Panc1 (cell line): Measurements from ENCODE around the gene GABRB1. TPM values are rescaled to one million over a fixed set of nuclear protein-coding genes. Genes with fewer than 3 reads are reported as not detected.
A peak's percentile ranks its signal among the peaks of the same experiment; 100 is the strongest.

ENCODE experiments used
- ATAC-seq: fragments of 200-7000 bp; cut with Tn5 transposase; 2 replicates; pipeline ENCODE4 v1.9.1; 2020; ENCODE audit warnings: mild to moderate bottlenecking, moderate library complexity
- Bru-seq: library from RNA; stranded (reverse); fragments of 400-500 nt; gene quantifications from one replicate; lab custom pipeline; 2021; lab: Mats Ljungman, UMichigan
- BruChase-seq, 2 experiments: library from RNA; stranded (reverse); fragments of 400-500 nt; gene quantifications; one replicate each; lab custom pipeline; 2021; lab: Mats Ljungman, UMichigan
- BruUV-seq: library from RNA; stranded (reverse); fragments of 400-500 nt; replicated peaks from 2 replicates; lab custom pipeline; 2021; lab: Mats Ljungman, UMichigan
- CTCF ChIA-PET: fragments of 300-600 bp; sonication (Branson Sonifier 250); formaldehyde crosslinking; loops from one replicate; lab custom pipeline; 2022; ENCODE audit warnings: antibody characterized with exemption; lab: Charles Lee
- POLR2A ChIA-PET: fragments of 300-600 bp; sonication (Branson Sonifier 250); formaldehyde crosslinking; loops from one replicate; lab custom pipeline; 2022; ENCODE audit warnings: antibody characterized with exemption; lab: Charles Lee
- DNase-seq: peaks from one replicate; pipeline ENCODE4 v3.0.0-alpha.2; 2010; ENCODE audit warnings: low read depth, low spot score
- H3K27ac ChIP-seq: 2 replicates; pipeline ENCODE4 v1.5.1; 2011; ENCODE audit warnings: mild to moderate bottlenecking, low read length, inconsistent platforms
- H3K27me3 ChIP-seq: fragments of 200-500 bp; sonication (Bioruptor generic); 2 replicates; pipeline ENCODE4 v1.6.0; 2014; ENCODE audit warnings: low read length, inconsistent platforms; ENCODE audit not compliant: control insufficient read depth, insufficient read depth
- H3K36me3 ChIP-seq: fragments of 200-500 bp; sonication (Bioruptor generic); 2 replicates; pipeline ENCODE4 v1.5.1; 2014; ENCODE audit warnings: inconsistent platforms, mild to moderate bottlenecking, low read length, moderate library complexity; ENCODE audit not compliant: control insufficient read depth, insufficient read depth
- H3K4me1 ChIP-seq: 2 replicates; pipeline ENCODE4 v1.5.1; 2011; ENCODE audit warnings: inconsistent platforms, mild to moderate bottlenecking, low read length, moderate library complexity; ENCODE audit not compliant: control insufficient read depth, insufficient read depth
- H3K4me3 ChIP-seq, 2 experiments: 2 replicates each; pipeline ENCODE4 v1.5.1; 2011 to 2012; ENCODE audit warnings: low read depth in 2 of 2, low read length in 2 of 2, mild to moderate bottlenecking in 2 of 2, inconsistent platforms in 1 of 2, moderate library complexity in 1 of 2
- H3K9me3 ChIP-seq: fragments of 200-500 bp; sonication (Bioruptor generic); 2 replicates; pipeline ENCODE4 v1.5.1; 2014; ENCODE audit warnings: low read depth, mild to moderate bottlenecking, inconsistent platforms, low read length, moderate library complexity; ENCODE audit not compliant: control insufficient read depth, insufficient read depth
- POLR2AphosphoS5 ChIP-seq: IDR thresholded peaks from 2 replicates; pipeline ENCODE4 v1.6.1; 2012; ENCODE audit warnings: mild to moderate bottlenecking, low read depth, low read length, moderate library complexity
- SIN3A ChIP-seq: IDR thresholded peaks from 2 replicates; pipeline ENCODE4 v1.6.1; 2012; ENCODE audit warnings: low read depth, mild to moderate bottlenecking, low read length, moderate library complexity, borderline replicate concordance; ENCODE audit not compliant: insufficient read depth
- TCF7L2 ChIP-seq: IDR thresholded peaks from 2 replicates; pipeline ENCODE4 v1.6.1; 2011; ENCODE audit warnings: mild to moderate bottlenecking, low read depth, low read length, inconsistent platforms
- in situ Hi-C: cut with HindIII; loops from 2 replicates; pipeline ENCODE4 v1.10.0; 2016; ENCODE audit warnings: low sequenced_read_pairs, low pct_unique_long_range_greater_than_20kb
- intact Hi-C: fragments of 100-400 bp; cut with micrococcal nuclease; formaldehyde crosslinking; loops from one replicate; pipeline ENCODE4 v1.10.0; 2022; ENCODE audit not compliant: unreplicated experiment
- long read RNA-seq: library from polyadenylated mRNA; unstranded; transcript quantifications from one replicate; pipeline ENCODE4 v2.0.0, GENCODE V29; 2021; ENCODE audit not compliant: unreplicated experiment
- polyA plus RNA-seq: library from polyadenylated mRNA; unstranded; fragments of >200 nt; gene quantifications from one replicate; pipeline ENCODE4 v1.2.1, GENCODE V29; 2012; ENCODE audit warnings: missing spikeins; ENCODE audit not compliant: insufficient read length
- total RNA-seq: library from RNA; stranded (reverse); gene quantifications from one replicate; pipeline ENCODE4 v1.2.1, GENCODE V29; 2021; ENCODE audit not compliant: unreplicated experiment
- TF ChIP-seq, protein P1 (sequence below), 2 experiments: IDR thresholded peaks; 2 replicates each; pipeline ENCODE4 v1.6.1; 2011 to 2012; ENCODE audit warnings: low read depth in 2 of 2, control low read depth in 1 of 2, low read length in 1 of 2, mild to moderate bottlenecking in 1 of 2, moderate library complexity in 1 of 2; ENCODE audit not compliant: insufficient read depth in 1 of 2
- TF ChIP-seq, protein P2 (sequence below): fragments of 450-650 bp; IDR thresholded peaks from 2 replicates; pipeline ENCODE4 v1.5.1; 2017; ENCODE audit warnings: mild to moderate bottlenecking

Gene GABRB1
- not detected for total RNA-seq
- not detected for polyA plus RNA-seq
- percentile 11 among the genes with signal in this experiment for Bru-seq, nascent RNA
- BruChase-seq, experiment 1, labeled RNA remaining after a 2-hour chase = percentile 7 among the genes with signal in this experiment
- percentile 7 among the genes with signal in this experiment for BruChase-seq, experiment 2, labeled RNA remaining after a 6-hour chase
- long read RNA-seq = 0 reads

DNA sequence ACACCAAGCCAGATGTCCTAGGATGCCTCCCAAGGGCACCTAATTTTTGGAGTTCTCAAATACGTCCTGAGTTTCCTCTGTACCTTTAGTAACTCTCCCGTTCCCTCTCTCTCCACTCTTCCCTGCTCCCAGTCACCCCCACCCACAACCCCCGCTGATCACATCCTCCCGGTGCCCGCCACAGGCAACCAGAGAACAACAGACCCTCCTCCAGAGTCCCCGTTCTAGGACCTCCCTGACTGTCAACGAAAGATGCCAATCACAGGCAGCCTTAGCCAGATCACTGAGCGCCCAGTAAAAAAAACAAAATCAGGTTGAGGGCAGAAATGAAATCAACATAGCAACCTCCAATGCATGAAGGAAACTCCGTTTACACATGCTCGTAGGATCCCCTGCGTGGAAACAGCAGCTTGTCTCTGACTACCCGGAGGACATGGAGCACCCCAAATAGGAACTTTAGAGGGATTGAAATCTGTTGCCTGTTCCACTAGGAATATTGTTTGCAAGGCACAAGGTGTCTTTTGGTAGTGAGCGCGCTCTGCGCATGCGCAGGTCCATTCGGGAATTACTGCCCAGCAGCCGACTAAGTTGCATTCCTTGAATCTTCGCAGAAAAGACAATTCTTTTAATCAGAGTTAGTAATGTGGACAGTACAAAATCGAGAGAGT lies at the start of gene GABRB1:
Gene GABRB1 (plus strand): TSS at position 557 of the 668 bp plus-strand sequence.
- DNase-seq (peak; percentile 50), ATAC-seq (0 out of 2 replicates have a peak, but pooled peaks have one; percentile 44)
- H3K4me1 ChIP-seq = peaks cover 4% of the 10 kb centered on the region; the same call in 1 of the 2 replicates
- intact Hi-C loops (loop anchor here (5.0 kb wide), 1 partner anchor 189 kb away; no protein-coding TSS in a partner anchor), in situ Hi-C loops (no loop called here)
- POLR2A ChIA-PET = no interaction called here
- no TSS peak for BruUV-seq
- TF ChIP-seq POLR2AphosphoS5 = no peak
- no peak for TF ChIP-seq SIN3A
- TF ChIP-seq, protein P1, sequence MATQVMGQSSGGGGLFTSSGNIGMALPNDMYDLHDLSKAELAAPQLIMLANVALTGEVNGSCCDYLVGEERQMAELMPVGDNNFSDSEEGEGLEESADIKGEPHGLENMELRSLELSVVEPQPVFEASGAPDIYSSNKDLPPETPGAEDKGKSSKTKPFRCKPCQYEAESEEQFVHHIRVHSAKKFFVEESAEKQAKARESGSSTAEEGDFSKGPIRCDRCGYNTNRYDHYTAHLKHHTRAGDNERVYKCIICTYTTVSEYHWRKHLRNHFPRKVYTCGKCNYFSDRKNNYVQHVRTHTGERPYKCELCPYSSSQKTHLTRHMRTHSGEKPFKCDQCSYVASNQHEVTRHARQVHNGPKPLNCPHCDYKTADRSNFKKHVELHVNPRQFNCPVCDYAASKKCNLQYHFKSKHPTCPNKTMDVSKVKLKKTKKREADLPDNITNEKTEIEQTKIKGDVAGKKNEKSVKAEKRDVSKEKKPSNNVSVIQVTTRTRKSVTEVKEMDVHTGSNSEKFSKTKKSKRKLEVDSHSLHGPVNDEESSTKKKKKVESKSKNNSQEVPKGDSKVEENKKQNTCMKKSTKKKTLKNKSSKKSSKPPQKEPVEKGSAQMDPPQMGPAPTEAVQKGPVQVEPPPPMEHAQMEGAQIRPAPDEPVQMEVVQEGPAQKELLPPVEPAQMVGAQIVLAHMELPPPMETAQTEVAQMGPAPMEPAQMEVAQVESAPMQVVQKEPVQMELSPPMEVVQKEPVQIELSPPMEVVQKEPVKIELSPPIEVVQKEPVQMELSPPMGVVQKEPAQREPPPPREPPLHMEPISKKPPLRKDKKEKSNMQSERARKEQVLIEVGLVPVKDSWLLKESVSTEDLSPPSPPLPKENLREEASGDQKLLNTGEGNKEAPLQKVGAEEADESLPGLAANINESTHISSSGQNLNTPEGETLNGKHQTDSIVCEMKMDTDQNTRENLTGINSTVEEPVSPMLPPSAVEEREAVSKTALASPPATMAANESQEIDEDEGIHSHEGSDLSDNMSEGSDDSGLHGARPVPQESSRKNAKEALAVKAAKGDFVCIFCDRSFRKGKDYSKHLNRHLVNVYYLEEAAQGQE (IDR thresholded peaks at IDR 0.05; ENCODE audit: insufficient read depth in 1 of 2, low read depth in 2 of 2, low read length in 1 of 2) = no peak
- TF ChIP-seq TCF7L2 = no peak
- TF ChIP-seq, protein P2, sequence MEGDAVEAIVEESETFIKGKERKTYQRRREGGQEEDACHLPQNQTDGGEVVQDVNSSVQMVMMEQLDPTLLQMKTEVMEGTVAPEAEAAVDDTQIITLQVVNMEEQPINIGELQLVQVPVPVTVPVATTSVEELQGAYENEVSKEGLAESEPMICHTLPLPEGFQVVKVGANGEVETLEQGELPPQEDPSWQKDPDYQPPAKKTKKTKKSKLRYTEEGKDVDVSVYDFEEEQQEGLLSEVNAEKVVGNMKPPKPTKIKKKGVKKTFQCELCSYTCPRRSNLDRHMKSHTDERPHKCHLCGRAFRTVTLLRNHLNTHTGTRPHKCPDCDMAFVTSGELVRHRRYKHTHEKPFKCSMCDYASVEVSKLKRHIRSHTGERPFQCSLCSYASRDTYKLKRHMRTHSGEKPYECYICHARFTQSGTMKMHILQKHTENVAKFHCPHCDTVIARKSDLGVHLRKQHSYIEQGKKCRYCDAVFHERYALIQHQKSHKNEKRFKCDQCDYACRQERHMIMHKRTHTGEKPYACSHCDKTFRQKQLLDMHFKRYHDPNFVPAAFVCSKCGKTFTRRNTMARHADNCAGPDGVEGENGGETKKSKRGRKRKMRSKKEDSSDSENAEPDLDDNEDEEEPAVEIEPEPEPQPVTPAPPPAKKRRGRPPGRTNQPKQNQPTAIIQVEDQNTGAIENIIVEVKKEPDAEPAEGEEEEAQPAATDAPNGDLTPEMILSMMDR = no peak
- CTCF ChIA-PET = no interaction called here
- H3K27me3 ChIP-seq = 0 out of 2 replicates have a peak, but pooled peaks cover 5% of the 10 kb centered on the region
- H3K27ac ChIP-seq = no peak within 1 kb of the TSS
- H3K36me3 ChIP-seq = no peaks in the 10 kb centered on the region
- H3K9me3 ChIP-seq = no peaks in the 10 kb centered on the region
- H3K4me3 ChIP-seq = peak within 1 kb of the TSS; percentile 37 to 60

- in situ Hi-C loops (no loop called here), intact Hi-C loops (no loop called here)
- no TSS peak for BruUV-seq
- no peak for ATAC-seq
- no peaks in the 10 kb centered on the region for H3K4me1 ChIP-seq
- no peak overlapping the region for H3K4me3 ChIP-seq
- no peak overlapping the region for H3K27ac ChIP-seq
- no peaks in the 10 kb centered on the region for H3K27me3 ChIP-seq
- no peaks in the 10 kb centered on the region for H3K36me3 ChIP-seq
- TF ChIP-seq, protein P1 (IDR thresholded peaks at IDR 0.05; ENCODE audit: insufficient read depth in 1 of 2, low read depth in 2 of 2, low read length in 1 of 2) = no peak
- TF ChIP-seq POLR2AphosphoS5 (no peak), TCF7L2 (no peak)
- no peaks in the 10 kb centered on the region for H3K9me3 ChIP-seq
- ChIA-PET CTCF (no interaction called here), POLR2A (no interaction called here)
- DNase-seq = no peak
Observed at GRCh38 chr4:46984781-46985180, 46.6 kb upstream of the GABRB1 start.
